ENCODE measurements around the gene TMEM62. TPM values are rescaled to one million over a fixed set of nuclear protein-coding genes. Genes with fewer than 3 reads are reported as not detected.
A peak's percentile ranks its signal among the peaks of the same experiment; 100 is the strongest.

Gene TMEM62
- total and polyA plus RNA-seq, 9 of the 15 experiments (the other 6 are each of a cell fraction or from before 2014, with no cell fraction given), result 4.4 to 16.6 (median 11.1) TPM

DNA sequence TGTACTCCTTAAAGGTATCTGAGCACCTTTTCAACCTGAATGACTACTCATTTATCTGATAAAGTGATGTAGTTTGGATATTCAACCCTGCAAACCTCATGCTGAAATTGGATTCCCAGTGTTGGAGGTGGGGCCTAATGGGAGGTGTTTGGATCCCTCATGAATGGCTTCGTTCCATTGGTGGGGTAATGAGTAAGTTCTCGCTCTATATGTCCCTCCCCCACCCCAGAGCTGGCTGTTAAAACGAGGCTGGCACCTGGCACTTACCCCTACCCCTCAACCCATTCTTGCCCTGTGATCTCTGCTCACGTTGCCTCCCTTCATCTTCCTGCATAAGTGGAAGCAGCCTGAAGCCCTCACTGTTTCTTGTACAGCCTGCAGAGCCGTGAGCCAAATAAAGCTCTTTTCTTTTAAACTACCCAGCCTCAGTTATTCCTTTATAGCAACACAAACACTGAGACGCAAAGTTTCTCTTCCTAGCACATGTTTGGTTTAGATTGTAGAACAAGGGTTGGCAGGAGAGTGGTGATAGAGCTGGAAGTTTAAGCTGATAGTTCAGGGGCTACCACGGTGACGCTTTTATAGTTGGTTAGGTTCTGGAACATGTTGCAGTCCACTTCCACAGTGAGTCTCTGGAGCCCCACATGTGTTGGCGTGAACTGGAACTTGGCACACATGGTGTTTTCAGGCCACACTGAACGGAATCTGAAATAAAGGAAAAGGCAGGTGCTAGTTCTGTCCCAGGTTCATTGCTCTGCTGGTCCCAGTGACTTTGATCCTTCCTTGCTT, 63.6 kb downstream of the TMEM62 start:
- ChIA-PET CTCF (ENCODE audit: low intra/inter-chr PET ratio) (interaction anchor here (0.7 kb wide), 1 partner anchor 489 kb away, joined by 3 read pairs; no protein-coding TSS in a partner anchor), POLR2A (interaction anchor here (0.7 kb wide), 2 partner anchors 63 to 79 kb away, joined by 3 read pairs; no protein-coding TSS in a partner anchor)
- TF ChIP-seq ZBTB17 (CRISPR knock-in tag; IDR thresholded peaks at IDR 0.05) (no peak), ZBTB1 (CRISPR knock-in tag; IDR thresholded peaks at IDR 0.05; ENCODE audit: borderline replicate concordance, low read depth) (0 out of 2 replicates have a peak, but pooled peaks have one; percentile 18), MTA2 (IDR thresholded peaks at IDR 0.05; ENCODE audit: low read depth) (no peak), TBP (optimal IDR thresholded peaks at IDR 0.05; ENCODE audit: low read depth, low read length) (no peak), ZNF830 (CRISPR knock-in tag; IDR thresholded peaks at IDR 0.05) (no peak), ZNF445 (CRISPR knock-in tag; IDR thresholded peaks at IDR 0.05; ENCODE audit: low read depth) (no peak), NR1H2 (CRISPR knock-in tag; IDR thresholded peaks at IDR 0.05) (no peak)
- TF ChIP-seq, protein P1, sequence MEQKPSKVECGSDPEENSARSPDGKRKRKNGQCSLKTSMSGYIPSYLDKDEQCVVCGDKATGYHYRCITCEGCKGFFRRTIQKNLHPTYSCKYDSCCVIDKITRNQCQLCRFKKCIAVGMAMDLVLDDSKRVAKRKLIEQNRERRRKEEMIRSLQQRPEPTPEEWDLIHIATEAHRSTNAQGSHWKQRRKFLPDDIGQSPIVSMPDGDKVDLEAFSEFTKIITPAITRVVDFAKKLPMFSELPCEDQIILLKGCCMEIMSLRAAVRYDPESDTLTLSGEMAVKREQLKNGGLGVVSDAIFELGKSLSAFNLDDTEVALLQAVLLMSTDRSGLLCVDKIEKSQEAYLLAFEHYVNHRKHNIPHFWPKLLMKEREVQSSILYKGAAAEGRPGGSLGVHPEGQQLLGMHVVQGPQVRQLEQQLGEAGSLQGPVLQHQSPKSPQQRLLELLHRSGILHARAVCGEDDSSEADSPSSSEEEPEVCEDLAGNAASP (IDR thresholded peaks at IDR 0.05), result no peak
- TF ChIP-seq, protein P2, sequence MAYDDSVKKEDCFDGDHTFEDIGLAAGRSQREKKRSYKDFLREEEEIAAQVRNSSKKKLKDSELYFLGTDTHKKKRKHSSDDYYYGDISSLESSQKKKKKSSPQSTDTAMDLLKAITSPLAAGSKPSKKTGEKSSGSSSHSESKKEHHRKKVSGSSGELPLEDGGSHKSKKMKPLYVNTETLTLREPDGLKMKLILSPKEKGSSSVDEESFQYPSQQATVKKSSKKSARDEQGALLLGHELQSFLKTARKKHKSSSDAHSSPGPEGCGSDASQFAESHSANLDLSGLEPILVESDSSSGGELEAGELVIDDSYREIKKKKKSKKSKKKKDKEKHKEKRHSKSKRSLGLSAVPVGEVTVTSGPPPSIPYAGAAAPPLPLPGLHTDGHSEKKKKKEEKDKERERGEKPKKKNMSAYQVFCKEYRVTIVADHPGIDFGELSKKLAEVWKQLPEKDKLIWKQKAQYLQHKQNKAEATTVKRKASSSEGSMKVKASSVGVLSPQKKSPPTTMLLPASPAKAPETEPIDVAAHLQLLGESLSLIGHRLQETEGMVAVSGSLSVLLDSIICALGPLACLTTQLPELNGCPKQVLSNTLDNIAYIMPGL (CRISPR knock-in tag; IDR thresholded peaks at IDR 0.05), result no peak
- intact Hi-C loops (cut with micrococcal nuclease), result no loop called here
- DNase-seq (ENCODE audit: extremely low read depth in 1 of 4, low spot score in 3 of 4) (no peak), FAIRE-seq (no peak), ATAC-seq (no peak)
- H3K79me2 ChIP-seq (ENCODE audit: control insufficient read depth, insufficient read depth, low read length), result no peaks in the 10 kb centered on the region
- H3K4me3 ChIP-seq, result no peak overlapping the region
- in situ Hi-C loops (cut with MboI), result no loop called here
- no peak overlapping the region for H3K9ac ChIP-seq (ENCODE audit: insufficient read depth in 1 of 2, low read depth in 2 of 2, low read length in 2 of 2)
- peaks cover 42% of the 10 kb centered on the region for H3K36me3 ChIP-seq (ENCODE audit: control insufficient read depth, insufficient read depth, low read length)
- no peaks in the 10 kb centered on the region for H3K9me1 ChIP-seq (ENCODE audit: control insufficient read depth, insufficient read depth, low read length)
- H2AFZ ChIP-seq (ENCODE audit: low read depth, low read length), result no peak overlapping the region
- no TSS peak for BruUV-seq (replicated peaks)
- H3K4me2 ChIP-seq (ENCODE audit: insufficient read depth, low read length), result no peak overlapping the region
- H3K4me1 ChIP-seq (replicated peaks in 1 of 2; ENCODE audit: control insufficient read depth in 2 of 2, insufficient read depth in 2 of 2, low read length in 2 of 2), result no peaks in the 10 kb centered on the region
- no peaks in the 10 kb centered on the region for H4K20me1 ChIP-seq (replicated peaks; ENCODE audit: control insufficient read depth, insufficient read depth, low read length)
- WGBS (ENCODE audit: insufficient coverage, low coverage, missing lambda C conversion rate), result 78% methylated on average over 10 of the region's 10 CpGs
- H3K9me3 ChIP-seq (replicated peaks; ENCODE audit: control insufficient read depth, insufficient read depth, low read depth, low read length), result peaks cover 2% of the 10 kb centered on the region; the same call in 1 of the 2 replicates
- no peak overlapping the region for H3K27ac ChIP-seq (ENCODE audit: extremely low read depth, low read depth, low read length)
- H3K27me3 ChIP-seq (ENCODE audit: control insufficient read depth in 2 of 2, insufficient read depth in 2 of 2, low read length in 2 of 2), result no peaks in the 10 kb centered on the region

All from K562 (cell line).